Astrocyte of the hippocampus (primary cell): ENCODE data around the gene SLC6A20.

ENCODE experiments used
- DNase-seq: peaks from one replicate; pipeline ENCODE4 v3.0.0; 2011; ENCODE audit warnings: low read depth, low spot score

Gene SLC6A20, protein sequence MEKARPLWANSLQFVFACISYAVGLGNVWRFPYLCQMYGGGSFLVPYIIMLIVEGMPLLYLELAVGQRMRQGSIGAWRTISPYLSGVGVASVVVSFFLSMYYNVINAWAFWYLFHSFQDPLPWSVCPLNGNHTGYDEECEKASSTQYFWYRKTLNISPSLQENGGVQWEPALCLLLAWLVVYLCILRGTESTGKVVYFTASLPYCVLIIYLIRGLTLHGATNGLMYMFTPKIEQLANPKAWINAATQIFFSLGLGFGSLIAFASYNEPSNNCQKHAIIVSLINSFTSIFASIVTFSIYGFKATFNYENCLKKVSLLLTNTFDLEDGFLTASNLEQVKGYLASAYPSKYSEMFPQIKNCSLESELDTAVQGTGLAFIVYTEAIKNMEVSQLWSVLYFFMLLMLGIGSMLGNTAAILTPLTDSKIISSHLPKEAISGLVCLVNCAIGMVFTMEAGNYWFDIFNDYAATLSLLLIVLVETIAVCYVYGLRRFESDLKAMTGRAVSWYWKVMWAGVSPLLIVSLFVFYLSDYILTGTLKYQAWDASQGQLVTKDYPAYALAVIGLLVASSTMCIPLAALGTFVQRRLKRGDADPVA

DNA sequence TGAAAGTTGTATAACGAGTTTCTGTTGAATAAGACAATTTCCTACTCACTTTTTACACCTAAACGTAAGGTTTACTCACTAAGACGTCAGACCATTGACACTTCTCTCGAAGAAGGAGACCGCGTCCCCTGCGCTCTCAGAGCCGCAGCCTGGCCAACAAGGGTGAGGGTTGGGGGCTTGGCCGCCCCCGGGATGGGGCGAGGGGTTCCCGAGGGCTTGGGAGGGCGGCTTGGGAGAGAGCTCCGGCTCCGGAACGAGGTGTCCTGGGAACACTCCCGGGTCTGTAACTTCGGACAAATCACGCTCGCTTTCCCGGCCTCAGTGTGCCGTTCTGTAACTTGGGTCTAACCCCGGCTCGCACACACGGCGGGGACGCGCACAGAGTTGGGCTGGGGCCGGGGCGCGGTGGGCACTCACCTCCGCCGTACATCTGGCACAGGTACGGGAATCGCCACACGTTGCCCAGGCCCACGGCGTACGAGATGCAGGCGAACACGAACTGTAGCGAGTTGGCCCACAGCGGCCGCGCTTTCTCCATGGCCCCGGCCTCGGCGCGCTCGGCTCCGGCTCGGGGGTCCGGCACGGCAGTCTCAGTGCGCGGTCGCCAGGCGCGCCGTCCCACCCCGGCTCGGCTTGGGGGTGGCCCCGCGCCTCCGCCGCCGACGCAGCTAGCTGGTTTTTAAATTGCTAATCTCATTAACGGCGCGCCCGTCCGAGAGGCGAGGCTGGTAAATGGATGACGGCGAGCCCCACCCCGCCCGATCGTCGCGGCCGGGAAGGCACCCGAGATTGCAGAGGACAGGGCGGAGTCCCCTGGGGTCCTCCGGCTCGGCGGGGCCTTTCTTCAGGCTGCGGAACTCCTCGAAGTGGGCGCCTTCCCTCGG lies at the start of gene SLC6A20:
TSS of gene SLC6A20 (minus strand) at position 655 of the 884 bp plus-strand sequence. CDS start at position 538, 117 bp downstream.
- DNase-seq: peak; percentile 18

- no peak for DNase-seq
These were observed 48.3 kb upstream of the SLC6A20 start for GRCh38 chr3:45844616-45845015.

DNA sequence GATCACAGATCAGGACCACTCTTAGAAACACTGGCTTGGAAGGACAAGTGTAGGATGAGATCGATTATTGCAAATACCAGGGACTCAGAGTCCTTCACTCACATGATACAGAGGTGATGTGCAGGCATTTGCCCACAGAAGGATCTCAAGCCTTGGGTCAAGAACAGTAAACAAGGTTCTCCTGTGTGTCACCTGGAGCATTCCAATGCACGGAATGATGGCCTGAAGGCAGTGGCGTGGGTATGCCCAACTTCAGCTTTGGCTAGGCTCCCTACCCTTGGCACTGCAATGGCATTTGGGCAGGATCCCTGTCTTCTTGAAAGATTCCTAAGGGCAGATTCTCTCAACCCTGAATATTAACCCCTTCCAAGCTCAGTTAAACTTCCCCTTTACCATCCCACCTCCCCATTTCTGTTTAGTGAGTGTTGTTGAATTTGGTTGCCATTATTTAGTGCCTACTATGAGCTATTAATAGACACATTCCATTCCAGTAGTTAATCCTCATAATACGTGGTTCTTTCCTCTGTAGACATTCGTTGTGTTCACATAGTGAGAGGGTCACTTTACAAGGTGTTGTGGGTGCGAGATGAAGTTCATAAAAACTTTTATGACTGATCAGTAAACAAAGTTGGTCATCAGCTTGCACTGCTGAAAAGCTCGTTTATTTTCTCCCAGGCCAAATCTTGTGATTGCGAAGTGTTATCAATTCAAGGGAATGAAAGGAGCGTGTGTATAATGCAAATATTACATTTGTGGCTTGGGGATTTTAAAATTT lies 46.7 kb upstream of the SLC6A20 start:
- DNase-seq: no peak

- peak; percentile 98 for DNase-seq
These were observed 45.6 kb upstream of the SLC6A20 start, which contains the start of gene LZTFL1 for GRCh38 chr3:45841757-45842491. Gene LZTFL1, minus strand, starts transcription at chr3:45842119. Its CDS starts 128 bp downstream, at chr3:45841991.

GRCh38 chr3:45841420-45841756 lies 45.1 kb upstream of the SLC6A20 start:
- no peak for DNase-seq

DNA sequence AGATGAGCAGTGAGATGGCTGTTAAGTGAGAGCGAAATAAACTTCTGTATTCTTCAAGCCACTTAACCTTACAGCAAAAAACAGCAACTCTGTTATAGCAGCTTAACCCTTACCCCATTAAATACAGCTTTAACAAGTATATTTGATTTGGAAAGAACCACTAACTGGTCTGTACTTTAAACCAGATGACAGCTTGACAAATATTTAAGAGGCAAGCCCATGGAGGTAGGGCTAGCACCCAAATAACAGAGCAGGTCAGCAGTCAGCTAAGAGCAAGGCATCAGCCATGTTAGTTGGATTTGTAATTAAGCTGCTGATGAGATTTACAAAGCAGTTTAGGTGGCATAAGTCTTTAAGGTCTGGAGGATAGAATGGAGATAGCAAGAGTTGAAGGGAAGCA lies 42.1 kb upstream of the SLC6A20 start:
- no peak for DNase-seq

- DNase-seq: peak; percentile 23
These were observed 36.4 kb upstream of the SLC6A20 start for GRCh38 chr3:45832699-45833098.

DNA sequence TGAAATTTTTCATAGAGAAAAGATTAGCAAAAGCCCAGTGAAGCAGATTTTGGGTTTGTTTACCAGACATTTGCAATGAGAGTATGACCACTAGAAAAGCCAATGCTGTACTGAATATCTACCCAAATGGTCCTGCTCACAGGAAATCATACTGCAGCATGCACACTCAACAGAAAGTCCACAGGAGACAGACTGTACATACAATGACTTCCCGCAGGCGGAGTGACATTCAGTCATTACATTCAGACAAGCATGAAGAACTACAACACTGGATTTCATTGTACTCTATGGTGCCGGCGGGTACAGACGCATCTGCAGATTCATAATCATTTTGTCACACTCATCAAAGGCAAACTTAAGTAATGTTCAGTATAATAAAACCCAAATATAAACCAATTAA lies 33.8 kb upstream of the SLC6A20 start:
- DNase-seq: no peak

- no peak for DNase-seq
These were observed 30.6 kb upstream of the SLC6A20 start for GRCh38 chr3:45826908-45827307.

DNA sequence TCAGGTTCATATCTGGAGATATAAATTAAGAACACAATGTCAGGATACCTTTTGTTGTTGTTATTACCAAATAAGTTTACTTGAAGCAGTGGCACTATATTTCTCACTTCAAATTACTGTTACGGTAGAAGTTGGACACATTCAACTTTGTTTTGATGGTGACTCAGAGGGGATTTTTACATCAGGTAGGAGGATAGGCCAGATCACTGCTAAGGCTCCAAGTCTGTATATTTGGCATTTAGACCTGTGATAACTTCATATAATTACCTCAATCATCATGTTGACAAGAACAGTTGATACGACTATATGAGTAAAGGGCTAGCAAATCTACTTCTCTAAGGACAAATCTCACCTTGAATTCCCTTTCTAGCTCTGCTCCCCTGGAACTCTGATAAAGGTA lies 30.0 kb upstream of the SLC6A20 start:
- no peak for DNase-seq

DNA sequence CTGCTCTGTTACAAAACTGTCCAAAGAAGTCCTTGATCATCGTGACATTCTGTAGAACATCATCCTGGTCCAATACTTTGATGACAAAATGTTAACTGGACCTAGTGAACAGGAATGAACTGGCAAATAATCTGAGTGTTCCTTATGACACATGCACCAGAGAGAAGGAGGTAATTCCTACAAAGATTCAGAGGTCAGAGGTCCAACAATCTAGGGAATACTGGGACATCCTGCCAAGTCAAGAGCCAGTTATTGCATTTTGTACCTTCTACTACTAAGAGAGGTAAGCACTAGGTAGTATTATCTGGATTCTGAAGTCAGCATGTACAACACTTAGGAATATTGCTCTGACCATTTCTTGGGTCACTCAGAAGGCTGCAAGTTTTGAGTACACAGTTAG lies 24.8 kb upstream of the SLC6A20 start:
- no peak for DNase-seq

- DNase-seq: no peak
These were observed 23.2 kb upstream of the SLC6A20 start for GRCh38 chr3:45819543-45819942.

GRCh38 chr3:45817831-45818522 lies 21.6 kb upstream of the SLC6A20 start:
- DNase-seq: peak; percentile 88

- no peak for DNase-seq
These were observed 20.2 kb upstream of the SLC6A20 start for GRCh38 chr3:45816544-45816943.

- no peak for DNase-seq
These were observed 18.0 kb upstream of the SLC6A20 start for GRCh38 chr3:45814322-45814721.

DNA sequence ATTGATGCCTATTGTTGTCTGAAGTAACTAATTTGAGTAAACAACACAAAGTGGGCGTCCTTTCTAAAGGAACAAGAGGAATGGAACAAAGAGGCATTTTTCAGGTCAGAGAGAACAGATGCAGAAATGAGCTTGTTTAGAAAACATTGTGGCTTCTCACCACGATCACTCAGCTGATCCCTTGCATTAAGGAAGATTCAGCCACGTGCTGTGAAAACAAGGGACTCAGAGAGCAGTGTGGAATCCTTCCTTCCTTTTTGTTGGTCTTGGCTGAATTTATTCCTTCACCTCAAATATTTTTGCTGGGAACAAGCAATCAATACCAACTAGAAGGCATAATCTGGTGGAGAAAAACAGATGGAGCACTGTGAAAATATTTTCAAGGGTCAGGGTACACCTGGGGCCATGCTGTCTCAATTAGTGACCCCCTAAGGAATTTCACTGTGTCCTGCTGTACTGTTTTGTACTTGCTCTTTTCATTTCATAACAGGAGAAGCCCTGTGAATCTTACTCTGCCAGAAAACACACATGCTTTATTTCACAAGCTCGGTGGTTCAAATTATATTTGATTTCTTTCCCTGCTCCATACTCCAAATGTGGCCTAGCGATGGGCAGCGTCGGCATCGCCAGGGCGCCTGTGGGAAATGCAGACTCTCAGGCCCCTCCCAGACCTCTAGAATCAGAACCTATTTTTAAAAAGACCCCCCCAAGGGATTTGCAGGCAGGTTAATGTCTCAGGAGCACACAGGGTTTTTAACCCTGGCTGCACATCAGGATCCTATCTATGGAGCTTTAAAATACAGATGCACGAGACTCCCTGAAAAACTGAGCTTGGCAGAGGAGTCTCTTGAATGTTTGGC lies 11.6 kb upstream of the SLC6A20 start:
- no peak for DNase-seq

DNA sequence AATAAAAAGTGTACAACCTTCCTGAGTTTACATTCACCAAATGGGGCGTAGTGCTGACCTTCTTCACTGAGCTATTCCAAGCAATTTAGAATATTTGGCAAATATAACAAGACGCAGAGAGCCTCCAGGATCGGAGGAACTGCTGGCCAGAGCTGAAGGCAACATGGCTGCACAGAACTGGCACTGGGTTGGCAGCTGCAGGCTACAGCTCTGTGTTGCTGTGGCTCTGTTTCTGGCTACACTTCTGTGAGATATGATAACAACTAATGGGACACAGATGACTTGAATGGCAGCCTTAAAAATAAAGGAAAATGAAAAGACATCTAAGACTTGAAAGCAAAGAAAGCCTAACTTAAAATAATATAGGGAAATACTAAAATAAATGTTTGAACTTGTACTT lies 10.8 kb upstream of the SLC6A20 start:
- DNase-seq: no peak

DNA sequence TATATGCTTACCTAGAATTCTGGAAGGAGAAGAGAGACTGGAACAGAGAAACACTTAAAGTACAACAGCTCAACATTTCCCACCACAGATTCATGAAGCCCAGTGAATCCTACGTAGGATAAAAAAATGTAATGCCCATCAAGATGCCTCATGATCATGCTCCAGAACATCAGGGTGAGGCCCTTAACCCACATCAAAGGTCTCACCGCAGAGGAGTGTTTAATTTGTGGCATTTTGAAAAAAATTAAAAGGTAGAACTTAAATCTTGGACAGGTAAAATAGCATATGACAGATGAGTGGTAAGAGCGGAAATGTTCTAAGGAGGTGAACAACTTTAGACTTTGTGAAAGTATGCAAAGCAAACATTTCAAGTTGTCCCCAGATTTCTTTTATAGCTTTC lies 9.7 kb upstream of the SLC6A20 start:
- DNase-seq: no peak

DNA sequence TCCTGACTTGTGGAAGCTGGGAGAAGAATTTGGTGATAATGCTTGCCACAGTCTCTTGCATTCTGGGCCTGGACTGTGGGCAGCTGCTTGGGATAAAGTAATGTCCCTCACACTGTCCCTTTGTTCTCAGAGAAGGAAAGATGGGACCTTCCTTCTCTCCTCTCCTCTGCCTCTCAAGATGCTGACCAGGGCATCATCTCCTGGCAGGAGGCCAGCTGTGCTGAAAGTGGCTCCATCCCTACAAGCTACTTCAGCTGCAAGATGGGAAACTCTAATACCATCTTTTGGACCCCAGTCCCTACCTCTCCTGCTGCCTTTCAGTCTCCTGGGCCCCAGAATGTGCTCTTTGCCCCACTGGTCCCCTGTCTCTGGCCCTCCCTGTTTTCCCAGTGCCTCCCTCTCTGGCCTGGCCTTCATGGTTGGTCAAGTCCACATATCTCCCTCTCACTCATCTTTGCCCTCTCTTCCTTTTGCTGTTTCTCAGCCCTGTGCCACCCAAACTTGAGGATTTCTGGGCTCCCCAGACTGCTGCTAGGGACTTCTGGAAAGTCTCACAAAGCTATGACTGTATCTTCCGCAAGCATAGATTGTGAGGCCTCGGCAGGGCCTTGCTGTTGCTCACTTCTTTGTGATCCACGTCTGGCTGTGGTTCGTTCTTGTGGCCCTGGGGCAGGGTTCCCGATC lies 7.1 kb upstream of the SLC6A20 start:
- DNase-seq: no peak
